KOPT-K1 (cell line): Measurements from ENCODE around the gene EPS8.
"Not testable (repeated sequence)": the region's sequence is repeated elsewhere in the genome, so short reads cannot be mapped to it uniquely, and the experiment has no call there.

ENCODE experiments used
- H3K27ac ChIP-seq: fragments of 200-600 bp; sonication (generic); 2 replicates; pipeline ENCODE4 v1.5.1; 2016; ENCODE audit warnings: antibody characterized with exemption, mild to moderate bottlenecking, low read depth, low read length; ENCODE audit not compliant: poor library complexity, severe bottlenecking
- H3K36me3 ChIP-seq: fragments of 200-600 bp; sonication (generic); 2 replicates; pipeline ENCODE4 v1.5.1; 2017; ENCODE audit warnings: antibody characterized with exemption, mild to moderate bottlenecking, low read length, moderate library complexity; ENCODE audit not compliant: insufficient read depth
- H3K9me3 ChIP-seq: fragments of 200-600 bp; sonication (generic); 2 replicates; pipeline ENCODE4 v1.5.1; 2017; ENCODE audit warnings: antibody characterized with exemption, low read length, mild to moderate bottlenecking; ENCODE audit not compliant: insufficient read depth, poor library complexity, severe bottlenecking

EPS8 gene

DNA sequence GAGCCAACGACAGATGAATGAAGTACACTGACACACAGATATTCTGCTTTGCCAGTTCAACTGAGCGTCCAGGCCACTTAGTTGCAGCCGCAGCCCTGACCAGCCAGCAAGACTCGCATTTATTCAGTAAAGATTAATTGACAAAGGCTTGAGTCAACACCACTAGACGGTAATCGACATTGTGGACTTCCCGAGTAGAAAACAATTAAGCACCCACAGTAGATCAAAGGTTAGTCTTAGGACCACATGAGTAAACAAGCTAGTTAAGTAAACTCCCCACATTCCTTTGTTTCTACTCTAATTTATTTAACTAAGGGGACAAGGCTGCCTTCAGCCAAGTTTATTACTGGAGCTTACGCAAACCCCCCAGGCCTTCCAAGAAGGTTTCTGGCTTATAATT, 172.7 kb downstream of the EPS8 start:
- not testable (repeated sequence) for H3K36me3 ChIP-seq, H3K9me3 ChIP-seq

GRCh38 chr12:15613981-15614380, 175.2 kb downstream of the EPS8 start:
- no peaks in the 10 kb centered on the region for H3K36me3 ChIP-seq
- H3K9me3 ChIP-seq, result peaks cover 7% of the 10 kb centered on the region
- no peak overlapping the region for H3K27ac ChIP-seq

More for the DNA sequence above, 172.7 kb downstream of the EPS8 start:
- not testable (repeated sequence) for H3K27ac ChIP-seq

DNA sequence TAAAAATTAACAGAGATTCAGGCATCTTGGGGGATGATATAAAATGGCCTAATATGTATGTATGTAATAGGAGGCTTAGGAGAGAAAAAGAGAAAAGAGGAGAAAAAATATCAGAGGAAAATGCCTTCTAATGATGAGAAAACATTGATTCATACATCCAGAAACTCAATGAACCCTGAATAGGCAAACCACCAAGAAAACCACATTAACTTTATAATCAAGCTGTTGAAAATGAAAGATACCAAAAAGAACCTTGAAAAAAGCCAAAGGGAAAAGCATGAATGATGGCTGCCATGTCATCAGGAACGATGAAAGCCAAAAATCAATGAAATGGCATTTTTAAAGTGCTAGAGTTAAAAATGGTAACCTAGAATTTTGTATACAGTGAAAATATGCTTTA, 180.2 kb downstream of the EPS8 start:
- H3K27ac ChIP-seq, result no peak overlapping the region
- H3K36me3 ChIP-seq, result no peaks in the 10 kb centered on the region
- H3K9me3 ChIP-seq, result no peaks in the 10 kb centered on the region

GRCh38 chr12:15608406-15608805, 180.8 kb downstream of the EPS8 start:
- Histone ChIP-seq H3K36me3 (no peaks in the 10 kb centered on the region), H3K27ac (no peak overlapping the region), H3K9me3 (no peaks in the 10 kb centered on the region)

DNA sequence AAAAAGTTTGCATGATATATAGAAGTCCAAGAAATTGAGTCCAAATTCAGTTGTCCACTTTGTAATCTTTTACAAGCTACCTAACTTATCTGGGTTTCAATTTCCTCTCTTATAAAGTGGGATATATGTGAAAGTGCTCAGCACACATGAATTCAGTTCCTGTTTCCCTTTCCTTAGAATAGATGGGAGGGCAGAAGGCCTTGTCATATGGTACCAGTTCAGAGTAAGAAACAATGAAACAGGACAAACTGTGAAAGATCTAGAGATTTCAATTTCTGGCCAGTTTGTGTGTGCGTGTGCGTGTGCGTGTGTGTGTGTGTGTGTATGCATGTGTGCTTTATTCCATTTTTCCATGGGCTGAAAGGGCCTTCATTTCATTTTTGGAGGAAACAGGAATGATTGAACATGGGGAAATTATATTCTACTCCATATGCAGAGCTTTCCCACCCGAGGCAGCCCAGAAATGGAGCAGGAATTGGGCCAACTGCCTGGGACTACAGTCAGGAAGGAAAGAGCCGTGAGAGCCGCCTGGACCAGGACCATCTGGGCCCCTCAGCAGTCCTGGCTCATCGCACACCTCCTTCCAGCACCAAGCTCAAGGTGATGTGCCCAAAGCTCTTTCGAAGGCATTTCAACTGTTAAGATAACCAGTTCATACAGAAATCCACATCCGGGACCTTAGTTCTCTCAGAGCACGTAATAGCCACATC, 183.2 kb downstream of the EPS8 start:
- Histone ChIP-seq H3K27ac (no peak overlapping the region), H3K36me3 (no peaks in the 10 kb centered on the region), H3K9me3 (no peaks in the 10 kb centered on the region)

DNA sequence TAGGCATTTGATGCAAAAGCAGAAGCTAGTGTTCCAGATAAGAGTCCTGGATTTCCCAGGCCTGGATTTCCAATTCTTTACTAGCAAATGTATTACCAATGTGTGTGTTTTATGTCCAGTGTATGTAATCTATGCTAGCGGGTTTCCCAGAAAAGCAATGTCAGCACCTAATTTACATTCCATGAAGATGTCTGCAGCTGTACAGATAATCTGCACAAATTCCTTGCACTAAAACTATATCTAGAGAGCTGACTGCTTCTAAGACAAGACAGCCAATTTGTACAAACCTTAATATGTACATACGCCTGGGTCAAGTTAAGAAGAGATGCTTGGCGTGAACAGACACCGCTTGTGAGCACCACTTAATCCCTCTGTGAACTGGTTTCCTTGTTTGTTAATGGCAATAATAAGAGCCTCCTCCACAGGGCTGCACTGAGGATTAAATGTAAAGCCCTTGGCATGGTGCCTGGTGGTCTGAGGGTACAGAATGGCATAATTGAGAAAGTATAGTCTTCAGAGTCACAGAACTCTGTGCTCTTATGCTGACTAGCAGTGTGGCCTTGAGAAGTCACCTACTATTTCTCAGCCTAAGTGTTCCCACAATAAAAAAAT, 185.6 kb downstream of the EPS8 start:
- Histone ChIP-seq H3K9me3 (no peaks in the 10 kb centered on the region), H3K36me3 (no peaks in the 10 kb centered on the region), H3K27ac (no peak overlapping the region)

DNA sequence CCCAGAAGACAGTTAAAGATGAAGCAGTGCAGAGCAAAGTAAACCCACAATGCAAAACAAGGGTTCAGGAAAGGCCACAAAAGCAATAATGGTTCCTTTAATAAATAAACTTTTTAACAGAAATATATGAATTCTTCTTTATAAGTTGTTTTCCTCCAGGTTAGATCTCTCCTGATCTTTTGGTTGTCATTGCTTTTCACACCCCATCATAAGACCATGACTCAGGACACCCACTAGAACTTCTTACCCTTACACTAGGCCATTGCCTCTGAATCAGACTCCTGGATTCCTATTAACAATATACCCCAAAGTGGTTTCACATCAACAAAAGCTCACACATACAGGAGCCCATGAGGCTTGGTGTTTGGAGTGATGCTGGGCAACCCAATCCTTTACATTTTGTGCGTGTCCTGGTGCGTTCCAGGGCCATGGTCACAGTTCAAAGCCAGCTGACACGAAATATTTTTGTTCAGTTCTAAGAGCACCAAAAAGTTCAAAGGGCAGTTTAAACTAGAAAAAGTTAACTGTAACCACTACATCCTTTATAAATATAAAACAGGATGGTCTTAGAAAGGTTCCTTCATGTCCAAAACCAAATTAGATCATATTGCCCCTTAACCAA, 187.0 kb downstream of the EPS8 start:
- Histone ChIP-seq H3K36me3 (no peaks in the 10 kb centered on the region), H3K9me3 (no peaks in the 10 kb centered on the region), H3K27ac (no peak overlapping the region)

- Histone ChIP-seq H3K36me3 (no peaks in the 10 kb centered on the region), H3K27ac (no peak overlapping the region), H3K9me3 (no peaks in the 10 kb centered on the region)
Observed at GRCh38 chr12:15601210-15601800, 187.9 kb downstream of the EPS8 start.

- H3K9me3 ChIP-seq, result no peaks in the 10 kb centered on the region
- no peak overlapping the region for H3K27ac ChIP-seq
- no peaks in the 10 kb centered on the region for H3K36me3 ChIP-seq
Observed at GRCh38 chr12:15600223-15600935, 188.8 kb downstream of the EPS8 start.

DNA sequence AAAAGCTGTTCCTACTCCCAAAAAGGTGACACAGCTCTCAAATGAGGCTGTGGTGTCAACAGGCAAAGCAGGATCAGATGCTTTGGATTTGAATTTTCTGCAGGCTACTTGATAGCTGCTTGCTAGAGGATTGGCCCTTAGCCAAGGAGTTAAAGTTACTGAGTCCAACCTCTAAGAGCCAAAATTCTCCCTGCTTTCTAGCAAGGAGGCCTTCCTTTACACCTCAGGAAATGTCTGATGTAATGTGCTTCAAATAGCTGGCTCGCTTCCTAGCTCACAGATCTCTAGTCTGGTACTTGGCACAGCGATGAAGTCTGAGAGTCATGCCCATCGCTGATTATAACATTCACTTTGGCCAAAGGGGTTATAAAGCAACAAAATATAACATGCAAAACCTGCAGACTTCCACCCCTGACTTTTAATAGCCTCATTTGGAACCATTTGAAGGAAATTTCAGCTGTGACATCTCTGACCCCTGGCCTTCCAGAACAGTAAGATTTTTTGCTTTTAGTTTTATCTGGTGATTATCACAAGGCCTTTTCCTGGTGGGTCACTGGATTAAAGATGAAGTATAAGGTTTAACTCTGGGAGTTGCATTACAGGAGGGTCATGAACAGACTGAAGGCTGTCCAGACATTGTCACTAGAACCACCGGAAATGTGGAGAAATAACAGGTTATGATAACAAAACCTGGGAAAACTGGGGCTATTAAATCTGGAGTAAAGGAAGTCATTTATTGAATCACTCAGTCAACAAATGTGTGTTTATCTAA, 189.7 kb downstream of the EPS8 start:
- H3K27ac ChIP-seq, result no peak overlapping the region
- no peaks in the 10 kb centered on the region for H3K36me3 ChIP-seq
- H3K9me3 ChIP-seq, result no peaks in the 10 kb centered on the region

DNA sequence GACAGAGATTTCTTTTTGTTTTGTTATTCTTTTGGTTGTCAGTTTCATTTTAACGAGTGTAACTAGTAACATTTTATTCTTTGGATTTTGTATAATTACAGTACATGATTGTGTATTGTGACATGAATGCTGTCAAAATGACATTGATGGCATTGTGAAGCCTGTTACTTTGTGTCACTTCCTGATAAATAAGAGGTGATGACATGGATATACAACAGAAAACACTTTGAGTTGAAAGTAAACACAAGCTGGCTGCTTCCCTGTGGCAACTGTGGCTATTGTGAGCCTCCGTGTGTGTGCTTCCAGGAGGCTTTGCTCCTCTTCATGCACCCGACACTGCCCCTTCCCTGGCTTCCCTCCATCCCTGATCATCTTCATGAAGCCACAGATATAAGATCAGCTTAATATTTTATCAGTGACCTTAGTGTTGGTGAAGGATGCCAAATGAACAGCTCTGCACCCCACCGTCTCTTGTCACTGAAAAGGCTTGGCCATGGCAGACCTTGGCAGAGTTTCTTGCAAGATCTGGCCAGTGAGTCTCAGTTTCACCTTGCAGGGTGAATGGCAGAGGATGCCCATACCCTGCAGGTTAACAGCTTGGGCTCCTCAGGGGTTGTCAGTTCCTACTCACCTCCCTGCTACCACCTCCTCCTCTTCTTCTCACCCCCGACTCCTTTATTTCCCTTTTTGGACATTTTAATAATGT, 191.9 kb downstream of the EPS8 start:
- H3K27ac ChIP-seq, result no peak overlapping the region
- no peaks in the 10 kb centered on the region for H3K36me3 ChIP-seq
- H3K9me3 ChIP-seq, result no peaks in the 10 kb centered on the region

DNA sequence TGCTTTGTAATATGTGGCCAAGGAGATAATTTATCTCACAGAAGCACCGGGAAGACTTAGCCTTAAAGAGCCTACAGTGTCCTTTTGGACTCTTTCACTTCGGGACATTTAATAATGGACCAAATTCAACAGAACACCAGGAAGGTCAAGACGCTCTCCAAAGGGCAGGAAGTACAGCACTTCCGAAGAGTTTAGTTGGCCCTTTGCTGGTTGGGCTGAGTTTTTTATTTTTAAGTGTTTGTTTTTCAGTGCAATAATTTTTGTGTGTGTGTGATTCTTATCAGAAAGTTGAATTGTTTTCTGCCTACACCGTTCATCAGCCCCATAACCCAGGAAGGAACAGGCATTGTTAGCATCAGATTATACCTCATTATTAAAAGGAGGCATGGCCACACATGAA, 193.0 kb downstream of the EPS8 start:
- Histone ChIP-seq H3K36me3 (no peaks in the 10 kb centered on the region), H3K9me3 (no peaks in the 10 kb centered on the region), H3K27ac (no peak overlapping the region)

GRCh38 chr12:15592934-15593333, 196.3 kb downstream of the EPS8 start:
- no peaks in the 10 kb centered on the region for H3K9me3 ChIP-seq
- no peaks in the 10 kb centered on the region for H3K36me3 ChIP-seq
- H3K27ac ChIP-seq, result no peak overlapping the region

DNA sequence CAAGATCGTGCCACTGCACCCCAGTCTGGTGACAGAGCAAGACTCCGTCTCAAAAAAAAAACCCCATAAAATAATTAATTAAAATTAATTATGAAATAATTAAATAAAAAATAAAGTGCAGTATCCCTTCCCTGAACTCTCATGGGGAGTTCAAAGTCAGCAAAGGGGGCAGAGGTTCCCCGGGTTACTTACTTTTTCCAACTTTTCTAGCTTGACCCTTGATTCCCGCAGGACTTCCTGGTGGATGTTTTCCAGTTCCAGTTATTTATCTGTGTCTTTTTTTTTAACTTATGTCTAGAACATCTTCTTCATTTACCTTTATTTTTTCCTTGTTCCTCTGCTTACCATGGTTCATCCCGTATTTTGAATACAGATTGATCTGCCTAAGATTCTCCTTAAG, 197.4 kb downstream of the EPS8 start:
- H3K27ac ChIP-seq, result no peak overlapping the region
- H3K9me3 ChIP-seq, result no peaks in the 10 kb centered on the region
- H3K36me3 ChIP-seq, result no peaks in the 10 kb centered on the region
